Epithelial cell of esophagus (primary cell): ENCODE data around the gene SNED1.
A peak's percentile ranks its signal among the peaks of the same experiment; 100 is the strongest.
"Not testable (repeated sequence)": the region's sequence is repeated elsewhere in the genome, so short reads cannot be mapped to it uniquely, and the experiment has no call there.

ENCODE experiments used
- DNase-seq: peaks from one replicate; pipeline ENCODE4 v3.0.0; 2010; ENCODE audit warnings: low read depth
- H3K4me3 ChIP-seq: 2 replicates; pipeline ENCODE4 v1.5.1; 2011; ENCODE audit warnings: mild to moderate bottlenecking, low read length, control low read depth
- CTCF ChIP-seq: IDR thresholded peaks from 2 replicates; pipeline ENCODE4 v1.5.1; 2011; ENCODE audit warnings: low read depth, mild to moderate bottlenecking, low read length, control low read depth, inconsistent platforms; ENCODE audit not compliant: insufficient read depth; ENCODE audit errors: missing control alignments

The SNED1 gene

GRCh38 chr2:241095594-241096290 lies 97.3 kb downstream of the SNED1 start:
- TF ChIP-seq CTCF, result no peak

DNA sequence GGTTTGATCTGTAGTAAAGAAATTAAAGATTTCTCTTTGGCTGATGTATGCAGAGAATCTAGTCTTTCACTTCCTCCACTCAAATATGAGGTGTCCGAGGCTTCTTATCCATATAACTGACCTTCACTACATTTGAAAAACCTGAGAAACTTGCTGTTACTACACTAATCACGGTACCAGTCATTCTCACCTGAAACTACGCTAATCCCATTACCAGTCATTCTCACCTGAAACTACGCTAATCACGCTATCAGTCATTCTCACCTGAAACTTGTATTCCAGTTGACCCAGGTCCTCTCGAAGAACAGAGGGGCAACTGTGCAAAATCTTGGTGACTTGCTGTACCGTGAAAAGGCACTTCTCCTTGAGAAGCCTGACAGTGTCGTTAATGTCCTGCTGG lies 98.6 kb downstream of the SNED1 start:
- H3K4me3 ChIP-seq, result no peak overlapping the region
- TF ChIP-seq CTCF, result no peak
- DNase-seq, result no peak

More at GRCh38 chr2:241095594-241096290, 97.3 kb downstream of the SNED1 start:
- no peak for DNase-seq
- no peak overlapping the region for H3K4me3 ChIP-seq

DNA sequence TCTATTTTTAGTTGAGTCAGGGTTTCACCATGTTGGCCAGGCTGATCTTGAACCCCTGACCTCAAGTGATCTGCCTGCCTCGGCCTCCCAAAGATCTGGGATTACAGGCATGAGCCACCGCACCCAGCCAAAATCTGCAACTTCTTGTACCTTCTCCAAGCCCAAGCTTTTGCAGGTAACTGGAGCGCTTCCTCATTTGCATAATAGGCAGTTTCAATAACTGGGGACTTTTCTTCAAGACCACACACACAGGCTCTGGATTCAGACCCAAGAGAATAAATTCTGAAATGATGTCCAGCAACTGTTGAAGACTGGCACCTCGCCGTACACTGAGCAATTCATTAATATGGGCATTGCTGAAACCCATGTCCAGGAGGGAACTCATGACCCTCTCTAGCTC lies 100.8 kb downstream of the SNED1 start:
- H3K4me3 ChIP-seq, result no peak overlapping the region
- no peak for DNase-seq
- no peak for TF ChIP-seq CTCF

DNA sequence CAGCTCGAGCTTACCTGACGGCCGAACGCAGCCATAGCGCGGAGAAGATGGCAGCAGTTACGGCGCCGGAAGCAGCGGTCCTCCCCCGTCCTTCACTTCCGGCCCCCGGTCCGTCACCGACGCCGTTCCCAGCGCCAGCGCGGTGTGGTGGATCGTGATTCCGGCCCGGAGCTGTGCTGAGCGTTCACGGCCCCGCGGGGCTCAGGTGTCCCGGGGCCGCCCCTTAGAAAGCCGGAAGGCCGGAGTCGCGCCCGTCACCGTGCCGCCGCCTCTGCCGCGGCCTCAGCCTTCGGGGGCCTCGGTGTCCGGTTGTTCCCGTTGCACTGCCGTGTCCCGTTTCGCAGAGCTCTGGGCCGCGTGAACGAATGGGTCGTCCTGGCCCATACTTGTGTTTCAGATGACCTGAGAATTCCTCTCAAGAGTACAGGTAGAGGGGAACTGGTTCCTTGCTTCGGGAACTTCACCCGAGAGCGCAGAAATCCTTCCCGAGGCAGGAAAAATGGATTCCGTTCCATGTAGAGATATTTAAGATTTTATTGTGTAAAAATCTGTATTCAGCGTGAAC lies 103.9 kb downstream of the SNED1 start, which contains the start of gene MTERF4:
Gene MTERF4, minus strand, starts transcription at position 49 of the 565 bp plus-strand sequence. Its CDS starts 14 bp downstream, at position 35.
- no peak for TF ChIP-seq CTCF
- peak within 1 kb of the TSS; percentile 76 for H3K4me3 ChIP-seq
- DNase-seq, result peak; percentile 92

- TF ChIP-seq CTCF, result no peak
- H3K4me3 ChIP-seq, result peak overlapping the region; percentile 76
- DNase-seq, result no peak
Observed at GRCh38 chr2:241103176-241103595, 104.8 kb downstream of the SNED1 start.

GRCh38 chr2:241104611-241105010 lies 106.2 kb downstream of the SNED1 start:
- H3K4me3 ChIP-seq, DNase-seq: not testable (repeated sequence)

DNA sequence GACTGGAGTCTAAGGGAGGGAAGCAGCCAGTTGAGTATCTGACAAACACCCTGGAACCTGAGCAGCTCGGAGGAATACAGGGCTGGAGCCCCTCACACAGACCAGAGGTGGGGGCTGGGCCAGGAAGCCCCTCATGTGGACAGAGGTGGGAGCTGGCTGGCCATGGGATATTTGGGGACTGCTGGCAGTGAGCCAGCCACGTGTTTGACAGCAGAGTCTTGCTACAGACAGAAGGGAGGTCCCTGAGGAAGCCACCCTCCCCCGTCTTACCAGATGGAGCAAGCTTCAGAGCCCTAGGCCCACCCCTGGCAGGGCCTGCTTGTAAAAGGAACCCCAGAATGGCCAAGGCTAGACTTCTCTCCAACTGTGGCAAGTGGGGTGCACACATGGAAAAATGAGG lies 107.2 kb downstream of the SNED1 start:
- DNase-seq, result no peak
- no peak for TF ChIP-seq CTCF
- H3K4me3 ChIP-seq, result no peak overlapping the region
